Calu3 (cell line): ENCODE results near the gene WASF3. TPM values are rescaled to one million over a fixed set of nuclear protein-coding genes. Genes with fewer than 3 reads are reported as not detected.

ENCODE experiments used
- BruUV-seq: library from RNA; stranded (reverse); fragments of 400-500 nt; replicated peaks from 2 replicates; lab custom pipeline; 2021; lab: Mats Ljungman, UMichigan
- CTCF ChIA-PET: fragments of 300-600 bp; sonication (Branson Sonifier 250); formaldehyde crosslinking; loops from one replicate; lab custom pipeline; 2022; ENCODE audit warnings: antibody characterized with exemption; lab: Charles Lee
- DNase-seq: peaks from one replicate; pipeline ENCODE4 v3.0.0; 2022
- H3K27ac Mint-ChIP-seq: one replicate; pipeline ENCODE4 v1.8.0; 2022; ENCODE audit warnings: mixed read lengths; ENCODE audit not compliant: unreplicated experiment
- H3K27me3 Mint-ChIP-seq: one replicate; pipeline ENCODE4 v1.8.0; 2022; ENCODE audit warnings: mixed read lengths; ENCODE audit not compliant: unreplicated experiment
- H3K36me3 Mint-ChIP-seq: one replicate; pipeline ENCODE4 v1.8.0; 2022; ENCODE audit warnings: mild to moderate bottlenecking, moderate library complexity, mixed read lengths; ENCODE audit not compliant: insufficient read depth, unreplicated experiment
- H3K4me1 Mint-ChIP-seq: one replicate; pipeline ENCODE4 v1.8.0; 2022; ENCODE audit warnings: mild to moderate bottlenecking, low read depth, mixed read lengths; ENCODE audit not compliant: unreplicated experiment
- H3K4me3 Mint-ChIP-seq: one replicate; pipeline ENCODE4 v1.8.0; 2022; ENCODE audit warnings: mild to moderate bottlenecking, low read depth, moderate library complexity, mixed read lengths; ENCODE audit not compliant: unreplicated experiment
- H3K9me3 Mint-ChIP-seq: one replicate; pipeline ENCODE4 v1.8.0; 2022; ENCODE audit warnings: low read depth, mixed read lengths; ENCODE audit not compliant: unreplicated experiment
- CTCF ChIP-seq: fragments of 200-600 bp; IDR thresholded peaks from one replicate; pipeline ENCODE4 v1.8.0; 2022; ENCODE audit warnings: antibody characterized with exemption; ENCODE audit not compliant: unreplicated experiment
- intact Hi-C: fragments of 100-400 bp; cut with micrococcal nuclease; formaldehyde crosslinking; loops from one replicate; pipeline ENCODE4 v1.10.0; 2022; ENCODE audit not compliant: unreplicated experiment
- total RNA-seq: library from RNA; stranded (reverse); gene quantifications from 2 replicates; pipeline ENCODE4 v1.2.3, GENCODE V29; 2022

The WASF3 gene
- total RNA-seq, 1 experiment from 2014 or later: 8.7 TPM

GRCh38 chr13:26623125-26623524 is 65.6 kb downstream of the WASF3 start:
- TF ChIP-seq CTCF: no peak
- H3K4me1 Mint-ChIP-seq: no peaks in the 10 kb centered on the region
- H3K27me3 Mint-ChIP-seq: no peaks in the 10 kb centered on the region
- intact Hi-C loops: no loop called here
- no peak overlapping the region for H3K4me3 Mint-ChIP-seq
- BruUV-seq: no TSS peak
- H3K36me3 Mint-ChIP-seq: no peaks in the 10 kb centered on the region
- peaks cover 6% of the 10 kb centered on the region for H3K9me3 Mint-ChIP-seq
- no peak for DNase-seq
- CTCF ChIA-PET: interaction anchor here (0.5 to 0.7 kb wide), 2 partner anchors 24 to 1357 kb away, joined by 3 to 4 read pairs; no protein-coding TSS in a partner anchor
- H3K27ac Mint-ChIP-seq: no peak overlapping the region

DNA sequence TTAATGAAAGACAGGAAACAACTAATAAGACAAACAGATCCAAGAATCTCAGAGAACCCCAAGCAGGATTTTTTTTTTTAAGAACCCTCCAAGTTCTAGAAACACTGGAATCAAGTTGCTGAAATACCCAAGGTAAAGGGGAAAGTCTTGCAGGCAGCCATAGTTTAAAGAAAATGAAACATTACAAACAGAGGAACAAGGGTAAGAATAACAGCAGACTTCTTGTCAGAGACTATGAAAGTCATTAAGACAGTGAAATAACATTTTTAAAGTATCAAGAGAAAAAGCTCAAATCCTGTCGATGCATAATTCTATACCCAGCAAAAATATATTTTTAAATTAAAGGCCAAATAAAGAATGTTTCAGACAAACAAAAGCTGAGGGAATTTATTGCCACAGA is 67.1 kb downstream of the WASF3 start:
- BruUV-seq: no TSS peak
- H3K4me3 Mint-ChIP-seq: no peak overlapping the region
- no peaks in the 10 kb centered on the region for H3K4me1 Mint-ChIP-seq
- no peak for DNase-seq
- no peaks in the 10 kb centered on the region for H3K27me3 Mint-ChIP-seq
- no peak for TF ChIP-seq CTCF
- CTCF ChIA-PET: no interaction called here
- intact Hi-C loops: no loop called here
- no peaks in the 10 kb centered on the region for H3K36me3 Mint-ChIP-seq
- no peak overlapping the region for H3K27ac Mint-ChIP-seq
- peaks cover 6% of the 10 kb centered on the region for H3K9me3 Mint-ChIP-seq

DNA sequence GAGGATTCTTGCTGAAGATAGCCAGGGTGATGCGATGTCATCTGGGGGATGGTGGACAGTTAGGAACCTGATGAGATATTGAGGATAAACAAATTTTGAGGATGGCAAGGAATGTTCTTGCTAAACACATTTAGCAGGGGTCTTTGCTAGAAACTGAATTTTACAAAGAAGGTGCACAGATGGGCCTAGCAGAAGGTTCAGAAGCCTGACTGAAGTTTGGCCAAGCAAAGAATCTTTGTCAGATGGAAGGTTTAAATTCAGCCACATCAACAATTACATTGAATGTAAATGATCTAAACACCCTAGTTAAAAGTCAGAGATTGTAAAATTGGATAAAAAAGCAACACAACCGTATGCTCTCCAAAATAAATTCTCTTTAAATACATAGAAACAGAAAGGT is 68.8 kb downstream of the WASF3 start:
- CTCF ChIA-PET: no interaction called here
- H3K4me1 Mint-ChIP-seq: no peaks in the 10 kb centered on the region
- intact Hi-C loops: no loop called here
- DNase-seq: no peak
- no peaks in the 10 kb centered on the region for H3K27me3 Mint-ChIP-seq
- no peaks in the 10 kb centered on the region for H3K36me3 Mint-ChIP-seq
- no peak overlapping the region for H3K4me3 Mint-ChIP-seq
- peaks cover 6% of the 10 kb centered on the region for H3K9me3 Mint-ChIP-seq
- no peak overlapping the region for H3K27ac Mint-ChIP-seq
- no TSS peak for BruUV-seq
- no peak for TF ChIP-seq CTCF

DNA sequence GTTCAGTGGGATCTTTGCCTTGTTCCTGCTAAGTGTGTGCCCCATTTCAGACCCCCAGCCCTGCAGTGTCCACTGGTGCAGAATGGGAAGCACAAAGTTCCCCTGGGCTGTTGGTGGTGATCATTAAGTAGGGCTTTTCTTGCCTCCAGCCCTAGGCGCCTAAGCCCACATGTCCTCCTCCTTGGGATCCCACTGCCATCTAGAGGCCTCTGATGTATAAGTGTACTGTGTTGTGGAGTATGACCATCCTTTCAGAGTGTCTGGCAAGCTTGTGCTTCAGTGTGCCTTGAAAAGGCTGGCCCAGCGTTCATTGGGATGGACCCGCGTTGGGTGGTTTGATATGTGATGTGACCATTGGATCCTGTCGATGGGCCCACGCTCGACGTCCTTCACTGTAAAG is 71.2 kb downstream of the WASF3 start:
- Mint-ChIP-seq H3K4me1 (no peaks in the 10 kb centered on the region), H3K4me3 (no peak overlapping the region), H3K36me3 (no peaks in the 10 kb centered on the region), H3K27me3 (no peaks in the 10 kb centered on the region), H3K27ac (no peak overlapping the region), H3K9me3 (peaks cover 6% of the 10 kb centered on the region)
- intact Hi-C loops: no loop called here
- TF ChIP-seq CTCF: no peak
- DNase-seq: peak; percentile 6
- CTCF ChIA-PET: interaction anchor here (1.4 kb wide), 1 partner anchor 444 kb away, joined by 4 read pairs; no protein-coding TSS in a partner anchor
- no TSS peak for BruUV-seq
